ENCODE measurements around the gene CARMIL1.

- TF ChIP-seq CTCF (IDR thresholded peaks at IDR 0.05 in 2 of 3, conservative IDR thresholded peaks at IDR 0.05 in 1 of 3; ENCODE audit: control insufficient read depth in 2 of 3, extremely low read depth in 1 of 3, insufficient read depth in 1 of 3, low read depth in 3 of 3, low read length in 3 of 3) (no peak), NFYB (IDR thresholded peaks at IDR 0.05; ENCODE audit: insufficient read depth, low read depth, low read length) (no peak), SP1 (IDR thresholded peaks at IDR 0.05; ENCODE audit: low read depth, low read length) (no peak)
These were observed 185.1 kb downstream of the CARMIL1 start for GRCh38 chr6:25464225-25464624.
